GM18861 (cell line): Measurements from ENCODE around the gene ACTR8.

Experiments used
- ATAC-seq: cut with Tn5 transposase; IDR thresholded peaks from one replicate; pipeline ENCODE4 v1.9.1; 2021; ENCODE audit not compliant: unreplicated experiment

ACTR8 gene

GRCh38 chr3:53865732-53866499 is 16.0 kb downstream of the ACTR8 start:
- ATAC-seq: peak; percentile 88

GRCh38 chr3:53863145-53863544 is 18.8 kb downstream of the ACTR8 start:
- ATAC-seq: peak; percentile 45

DNA sequence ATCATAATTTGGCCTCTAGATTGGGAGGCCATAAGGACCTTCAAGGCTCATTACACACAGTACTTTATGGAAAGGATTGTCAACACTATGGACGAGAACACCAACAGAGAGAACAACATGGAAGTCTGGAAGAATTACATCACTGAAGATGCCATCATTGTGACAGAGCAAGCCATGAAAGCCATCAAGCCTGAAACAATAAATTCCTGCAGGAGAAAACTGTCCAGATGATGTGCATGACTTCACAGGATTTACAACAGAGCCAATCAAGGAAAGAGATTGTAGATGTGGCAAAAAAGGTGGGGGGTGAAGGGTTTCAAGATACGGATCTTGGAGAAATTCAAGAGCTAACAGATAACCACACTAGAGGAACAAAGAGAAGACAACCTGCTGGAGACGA is 19.7 kb downstream of the ACTR8 start:
- no peak for ATAC-seq

GRCh38 chr3:53860196-53860595 is 21.8 kb downstream of the ACTR8 start:
- ATAC-seq: no peak

- no peak for ATAC-seq
These were observed 22.8 kb downstream of the ACTR8 start for GRCh38 chr3:53859178-53859577.

DNA sequence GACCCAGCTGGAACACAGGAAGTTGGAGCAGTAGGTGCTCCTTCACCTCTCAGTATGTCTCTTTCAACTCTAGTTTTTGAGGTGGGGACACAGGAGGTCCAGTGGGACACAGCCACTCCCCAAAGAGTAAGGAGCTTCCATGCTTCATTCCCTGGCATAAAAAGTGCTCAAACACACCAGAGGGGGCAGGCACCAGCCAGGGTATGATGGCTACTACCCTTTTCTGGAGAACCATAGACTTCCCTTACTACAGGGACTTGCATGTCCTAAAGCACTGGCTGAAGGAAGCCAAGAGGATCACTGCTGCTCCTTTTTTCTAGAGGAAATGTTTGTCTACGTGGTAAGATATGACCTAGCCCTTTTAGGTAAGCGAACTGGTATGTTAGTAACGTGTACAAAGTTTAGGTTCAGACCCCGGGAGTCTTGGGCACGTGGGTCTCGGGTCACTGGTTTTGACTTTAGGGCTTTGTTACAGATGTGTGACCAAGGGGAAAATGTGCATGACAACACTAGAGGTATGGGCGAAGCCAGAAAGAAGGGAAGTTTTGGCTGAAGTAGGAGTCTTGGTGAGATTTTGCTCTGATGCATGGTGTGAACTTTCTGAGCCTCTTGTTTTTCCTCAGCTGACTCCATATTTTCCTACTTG is 23.7 kb downstream of the ACTR8 start:
- no peak for ATAC-seq

GRCh38 chr3:53856964-53857363 is 25.0 kb downstream of the ACTR8 start:
- no peak for ATAC-seq

GRCh38 chr3:53850895-53851294 is 31.1 kb downstream of the ACTR8 start:
- no peak for ATAC-seq

DNA sequence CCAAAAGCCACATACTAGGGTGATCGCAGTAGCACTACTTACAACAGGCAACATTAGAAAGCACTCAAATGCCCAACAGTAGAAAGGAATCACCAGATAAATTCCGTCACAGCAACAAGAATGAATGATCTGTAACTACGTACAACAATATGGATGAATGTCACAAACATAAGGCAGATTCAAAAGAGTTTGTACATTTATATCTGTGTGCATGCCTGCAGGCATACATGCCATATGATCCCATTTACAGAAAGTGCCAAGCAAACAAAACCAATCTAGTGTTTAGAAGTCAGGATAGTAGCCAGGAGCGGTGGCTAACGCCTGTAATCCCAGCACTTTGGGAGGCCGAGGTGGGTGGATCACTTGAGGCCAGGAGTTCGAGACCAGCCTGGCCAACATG is 32.0 kb downstream of the ACTR8 start:
- ATAC-seq: no peak

DNA sequence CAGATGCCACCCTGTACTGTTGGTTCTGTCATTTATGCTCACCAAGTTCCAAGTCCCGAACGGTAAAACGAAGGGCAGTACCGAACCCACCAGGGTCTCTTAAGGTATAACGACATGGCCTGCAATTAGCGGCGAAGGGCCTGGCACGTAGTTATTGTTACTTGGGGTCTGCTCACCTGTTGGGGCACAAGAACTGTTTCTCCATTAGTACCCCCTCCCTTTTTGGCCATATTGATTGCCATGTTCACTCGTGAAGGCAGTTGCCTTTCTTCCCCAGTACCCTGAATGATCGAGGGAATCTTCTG is 35.1 kb downstream of the ACTR8 start:
- ATAC-seq: no peak

GRCh38 chr3:53846134-53846850 is 35.7 kb downstream of the ACTR8 start, which contains the start of the genes CHDH and IL17RB:
TSS of gene CHDH (minus strand) at chr3:53846419. CDS start at chr3:53824008, 22,411 bp downstream.
TSS of gene IL17RB (plus strand) at chr3:53846568. CDS start at chr3:53846589, 21 bp downstream.
- peak; percentile 37 for ATAC-seq

DNA sequence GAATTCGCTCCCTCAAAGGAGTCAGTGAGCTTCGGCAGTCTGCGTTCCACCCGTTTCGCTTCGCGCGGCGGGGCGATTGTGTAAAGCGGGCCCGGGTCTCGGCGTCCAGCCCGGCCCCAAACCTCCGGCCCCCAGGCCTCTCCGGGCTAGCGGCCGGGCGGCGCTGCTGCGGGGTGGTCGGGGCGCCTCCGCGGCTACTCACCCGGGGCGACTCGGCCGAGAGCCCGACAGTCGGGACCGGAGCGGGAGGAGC is 36.1 kb downstream of the ACTR8 start:
- no peak for ATAC-seq

DNA sequence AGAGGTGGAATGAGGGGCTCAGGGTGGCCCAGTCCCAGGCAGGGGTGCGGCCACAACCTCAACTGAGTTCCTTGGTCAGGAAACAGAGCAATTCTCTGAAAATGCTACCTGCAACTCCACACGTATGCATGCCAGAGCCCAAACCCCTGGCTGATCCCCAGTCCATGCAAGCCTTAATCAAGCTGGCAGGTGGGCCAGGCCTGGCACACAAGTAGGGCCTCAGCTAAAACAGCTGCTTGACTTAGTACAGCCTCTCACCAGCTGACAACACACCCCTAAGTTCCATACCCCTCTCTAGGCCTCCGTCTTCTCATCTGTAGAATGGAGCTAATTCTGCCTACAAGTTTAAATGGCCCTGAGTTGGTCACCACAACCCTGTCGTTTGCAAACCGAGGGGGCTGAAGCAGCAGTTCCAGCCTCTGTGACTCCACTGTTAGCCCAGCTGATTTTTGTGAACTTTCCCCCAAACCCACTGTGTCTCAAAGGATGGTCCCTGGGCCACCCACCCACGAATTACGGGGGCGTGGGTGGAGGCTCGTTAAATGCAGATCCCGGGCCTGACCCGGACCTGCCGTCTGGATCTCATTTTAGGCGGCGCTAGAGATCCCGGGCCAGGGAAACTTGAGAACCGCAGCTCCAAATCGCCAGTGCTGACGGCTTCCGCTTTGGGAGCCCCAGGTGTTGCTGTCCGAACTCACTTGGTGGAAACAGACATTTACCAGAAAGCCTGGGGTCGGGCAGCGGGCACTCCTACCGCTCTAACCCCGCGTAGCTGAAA is 36.7 kb downstream of the ACTR8 start:
- no peak for ATAC-seq

DNA sequence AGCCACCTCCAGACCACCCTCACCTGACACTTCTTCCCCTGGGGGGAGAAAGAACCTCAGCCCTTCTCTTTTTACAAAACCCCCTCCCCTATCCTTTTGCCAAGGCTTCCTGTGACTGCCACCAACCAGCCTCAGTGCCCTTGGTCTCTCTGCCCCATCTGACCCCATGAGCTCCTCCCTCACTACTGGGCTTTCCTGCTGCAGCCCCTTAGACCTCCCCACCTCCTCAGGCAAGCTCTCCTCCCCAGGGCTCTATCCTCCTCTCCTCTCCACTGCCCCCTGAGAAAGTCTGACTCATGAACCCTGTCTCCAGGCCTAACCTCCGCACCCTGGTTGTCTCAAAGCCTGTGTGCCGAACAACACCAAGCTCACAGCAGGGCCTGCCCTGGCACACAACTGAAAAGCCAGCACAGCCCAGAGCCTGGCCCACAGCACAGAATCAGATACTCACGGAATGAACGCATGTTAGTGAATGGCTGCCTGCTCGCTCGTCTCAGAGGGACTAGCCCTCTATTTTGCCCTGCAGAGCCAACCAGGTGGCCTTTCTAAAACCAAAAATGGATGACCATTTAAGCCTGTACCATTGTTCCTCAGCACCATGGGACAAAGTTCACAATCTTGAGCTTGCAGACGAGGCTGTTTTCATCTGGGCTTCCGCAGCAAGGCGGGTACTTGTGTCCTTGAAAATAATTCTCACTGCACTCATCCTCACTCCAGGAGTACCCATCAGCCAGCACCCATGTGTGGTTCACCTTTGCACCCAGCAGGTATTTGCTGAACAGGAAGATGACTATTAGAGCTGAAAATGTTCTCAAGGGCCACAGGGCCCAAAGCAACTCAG is 37.5 kb downstream of the ACTR8 start:
- ATAC-seq: no peak

- ATAC-seq: peak; percentile 52
These were observed 38.5 kb downstream of the ACTR8 start for GRCh38 chr3:53843195-53844177.

- ATAC-seq: no peak
These were observed 39.3 kb downstream of the ACTR8 start for GRCh38 chr3:53842436-53843194.

- ATAC-seq: no peak
These were observed 40.7 kb downstream of the ACTR8 start for GRCh38 chr3:53841296-53841695.

GRCh38 chr3:53837331-53837730 is 44.6 kb downstream of the ACTR8 start:
- no peak for ATAC-seq
